ENCODE results near the gene LGALS4. TPM values are rescaled to one million over a fixed set of nuclear protein-coding genes. Genes with fewer than 3 reads are reported as not detected.

Gene LGALS4
- polyA plus RNA-seq, 1 experiment, result 0.07 TPM

DNA sequence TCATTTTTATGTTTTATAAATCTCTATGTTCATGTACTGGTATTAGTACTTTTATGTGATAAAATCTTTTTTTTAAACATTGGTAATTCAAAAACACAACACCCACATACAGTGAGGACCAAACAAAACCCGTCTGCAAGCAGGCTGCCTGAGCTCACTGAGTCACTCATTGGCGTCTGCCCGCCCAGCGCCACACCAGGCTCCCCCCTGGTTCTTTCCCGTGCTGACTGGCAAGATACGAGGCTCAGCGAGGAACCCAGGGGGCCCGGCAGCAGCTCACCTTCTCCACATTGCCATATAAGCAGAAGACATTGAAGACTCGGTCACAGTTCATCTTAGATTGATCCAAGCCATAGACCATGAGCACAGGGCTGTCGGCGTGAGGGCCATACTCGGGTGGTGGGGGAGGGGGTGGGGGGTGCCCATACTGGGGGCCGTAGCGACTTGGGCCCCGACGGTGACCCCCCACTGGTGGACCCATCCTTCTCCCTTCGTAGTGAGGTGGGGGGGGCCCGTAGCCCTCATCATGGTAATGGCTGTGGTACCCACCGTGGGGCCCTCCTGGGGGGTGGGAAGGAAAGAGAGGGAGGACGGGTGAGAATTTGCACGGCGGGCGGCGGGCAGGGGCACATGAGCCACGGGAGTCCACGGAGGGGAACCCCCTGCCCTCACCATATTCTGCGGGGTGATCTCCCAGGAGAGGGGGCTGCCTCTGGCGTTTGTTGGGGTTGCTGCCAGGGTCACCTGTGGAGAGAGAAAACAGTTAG, 27.3 kb upstream of the LGALS4 start:
- ChIA-PET POLR2A (interaction anchor here (0.8 to 1.7 kb wide), 3 partner anchors 8 to 14 kb away, joined by 3 to 7 read pairs (median 4); partner anchors contain the start of gene ECH1), CTCF (no interaction called here)
- H3K4me3 ChIP-seq (ENCODE audit: low read depth, low read length), result no peak overlapping the region
- H3K27ac ChIP-seq (ENCODE audit: low read depth, low read length), result no peak overlapping the region
- H3K9me3 ChIP-seq (ENCODE audit: control insufficient read depth, insufficient read depth, low read length), result no peaks in the 10 kb centered on the region
- TF ChIP-seq, protein P1, sequence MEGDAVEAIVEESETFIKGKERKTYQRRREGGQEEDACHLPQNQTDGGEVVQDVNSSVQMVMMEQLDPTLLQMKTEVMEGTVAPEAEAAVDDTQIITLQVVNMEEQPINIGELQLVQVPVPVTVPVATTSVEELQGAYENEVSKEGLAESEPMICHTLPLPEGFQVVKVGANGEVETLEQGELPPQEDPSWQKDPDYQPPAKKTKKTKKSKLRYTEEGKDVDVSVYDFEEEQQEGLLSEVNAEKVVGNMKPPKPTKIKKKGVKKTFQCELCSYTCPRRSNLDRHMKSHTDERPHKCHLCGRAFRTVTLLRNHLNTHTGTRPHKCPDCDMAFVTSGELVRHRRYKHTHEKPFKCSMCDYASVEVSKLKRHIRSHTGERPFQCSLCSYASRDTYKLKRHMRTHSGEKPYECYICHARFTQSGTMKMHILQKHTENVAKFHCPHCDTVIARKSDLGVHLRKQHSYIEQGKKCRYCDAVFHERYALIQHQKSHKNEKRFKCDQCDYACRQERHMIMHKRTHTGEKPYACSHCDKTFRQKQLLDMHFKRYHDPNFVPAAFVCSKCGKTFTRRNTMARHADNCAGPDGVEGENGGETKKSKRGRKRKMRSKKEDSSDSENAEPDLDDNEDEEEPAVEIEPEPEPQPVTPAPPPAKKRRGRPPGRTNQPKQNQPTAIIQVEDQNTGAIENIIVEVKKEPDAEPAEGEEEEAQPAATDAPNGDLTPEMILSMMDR (IDR thresholded peaks at IDR 0.05; ENCODE audit: low read depth, low read length), result no peak
- no peak for DNase-seq (ENCODE audit: low read depth, low spot score)
- no peaks in the 10 kb centered on the region for H3K27me3 ChIP-seq (ENCODE audit: control insufficient read depth, insufficient read depth, low read length)

DNA sequence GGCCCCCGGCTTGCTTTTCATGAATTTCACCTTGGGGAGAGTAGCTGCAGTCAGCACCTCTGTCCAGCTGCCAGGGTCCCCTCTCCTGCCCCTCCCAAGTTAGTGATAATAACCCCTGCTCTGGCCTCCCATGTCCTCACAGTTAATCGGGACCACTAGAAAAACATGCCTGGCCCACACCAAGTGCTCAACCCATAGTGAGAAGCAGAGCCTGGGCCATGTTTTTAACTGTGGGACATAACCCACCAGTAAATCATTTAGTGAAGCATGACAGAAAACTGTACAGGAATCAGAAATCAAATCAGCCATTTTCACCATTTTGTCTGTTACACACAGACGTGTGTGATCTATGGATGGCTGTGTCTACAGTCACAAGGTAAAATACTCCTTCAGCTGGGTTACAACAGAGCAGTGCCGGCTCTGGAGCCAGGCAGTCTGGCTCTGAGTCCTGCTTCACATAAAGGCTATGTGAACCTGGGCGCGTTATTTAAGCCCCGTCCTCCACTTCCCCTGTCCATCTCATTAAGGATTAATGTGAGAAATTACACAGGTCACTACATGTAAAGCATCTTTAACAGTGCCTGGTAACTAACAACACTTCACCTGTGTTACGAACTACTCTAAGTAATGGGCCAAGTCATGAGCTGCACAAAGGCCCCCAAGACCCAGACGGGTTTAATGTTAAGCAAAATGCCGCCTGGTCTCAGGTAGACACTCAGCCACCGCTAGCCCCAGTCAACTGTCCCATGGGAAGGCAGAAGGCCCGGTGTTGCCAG, 26.4 kb upstream of the LGALS4 start:
- POLR2A ChIA-PET, result interaction anchor here (1.5 to 1.7 kb wide), 2 partner anchors 10 to 106 kb away, joined by 5 to 7 read pairs; no protein-coding TSS in a partner anchor
- CTCF ChIA-PET, result no interaction called here
- no peak overlapping the region for H3K27ac ChIP-seq (ENCODE audit: low read depth, low read length)
- H3K4me3 ChIP-seq (ENCODE audit: low read depth, low read length), result no peak overlapping the region
- no peak for DNase-seq (ENCODE audit: low read depth, low spot score)
- no peaks in the 10 kb centered on the region for H3K9me3 ChIP-seq (ENCODE audit: control insufficient read depth, insufficient read depth, low read length)
- TF ChIP-seq, protein P1 (IDR thresholded peaks at IDR 0.05; ENCODE audit: low read depth, low read length), result no peak
- no peaks in the 10 kb centered on the region for H3K27me3 ChIP-seq (ENCODE audit: control insufficient read depth, insufficient read depth, low read length)

DNA sequence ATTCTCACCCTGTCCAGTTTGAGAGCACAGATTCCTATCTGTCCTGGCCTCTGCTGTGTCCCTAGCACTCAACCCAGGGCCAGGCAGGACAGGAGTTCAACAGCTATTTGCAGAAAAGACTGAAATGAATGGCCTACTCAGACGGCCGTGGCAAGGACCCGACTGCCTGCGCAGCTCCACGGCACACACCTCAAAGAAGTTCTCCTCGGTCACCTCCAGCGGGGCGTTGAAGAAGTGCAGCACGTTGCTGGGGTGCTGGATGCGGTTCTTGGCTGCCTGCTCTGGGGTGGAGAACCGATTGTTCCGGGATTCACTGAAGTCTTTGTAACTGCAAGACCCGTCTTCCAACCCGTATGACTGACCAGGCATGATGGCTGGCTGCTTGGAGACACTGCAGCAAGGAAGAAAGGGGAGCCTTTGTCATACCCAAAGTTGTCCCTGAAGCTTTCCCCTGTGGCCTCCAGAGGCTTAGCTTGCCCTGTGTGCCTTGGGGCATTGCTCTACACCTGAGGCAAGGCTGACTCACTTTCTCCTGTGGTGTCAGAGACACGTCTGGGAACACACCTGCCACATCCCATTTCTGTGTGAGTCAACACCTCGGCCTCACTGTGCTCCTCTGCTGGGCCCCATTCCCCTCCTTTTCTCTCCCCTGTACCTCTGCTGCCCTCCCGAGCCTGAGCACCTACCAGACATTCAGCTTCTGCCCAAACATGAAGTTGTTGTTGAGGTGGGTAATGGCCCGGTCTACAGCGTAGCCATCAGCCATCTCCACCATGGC, 25.7 kb upstream of the LGALS4 start:
- no peak for DNase-seq (ENCODE audit: low read depth, low spot score)
- POLR2A ChIA-PET, result interaction anchor here (1.1 to 1.7 kb wide), 4 partner anchors 8 to 106 kb away, joined by 3 to 7 read pairs (median 4); partner anchors contain the start of gene NFKBIB

DNA sequence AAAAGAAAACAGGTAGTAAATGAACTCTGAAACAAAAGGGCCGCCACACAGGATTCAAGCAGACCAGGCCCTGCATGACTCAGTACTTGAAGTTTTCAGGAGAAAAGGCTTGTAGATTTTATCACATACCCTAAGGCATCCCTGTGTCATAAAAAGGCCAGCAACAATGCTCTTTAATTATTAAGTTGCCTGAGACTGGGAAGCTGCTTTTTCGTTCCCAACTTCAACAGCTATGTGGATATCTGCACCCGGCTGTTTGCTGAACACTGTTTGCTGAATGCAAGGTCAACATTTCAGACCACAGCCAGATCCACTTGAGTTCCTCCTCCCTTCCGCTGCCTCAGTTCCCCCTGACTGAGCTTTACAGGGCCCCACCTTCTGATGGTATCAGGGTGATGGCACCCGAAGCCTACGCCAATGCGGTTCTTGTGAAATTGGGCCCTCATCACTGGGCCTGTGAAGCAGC, 24.9 kb upstream of the LGALS4 start:
- ChIA-PET POLR2A (interaction anchor here (0.6 to 1.5 kb wide), 4 partner anchors 9 to 1489 kb away, joined by 3 to 5 read pairs (median 4); partner anchors contain the start of gene NFKBIB), CTCF (no interaction called here)
- DNase-seq (ENCODE audit: low read depth, low spot score), result no peak
- Histone ChIP-seq H3K9me3 (ENCODE audit: control insufficient read depth, insufficient read depth, low read length) (no peaks in the 10 kb centered on the region), H3K27me3 (ENCODE audit: control insufficient read depth, insufficient read depth, low read length) (no peaks in the 10 kb centered on the region), H3K27ac (ENCODE audit: low read depth, low read length) (peak overlapping the region; percentile 21), H3K4me3 (ENCODE audit: low read depth, low read length) (no peak overlapping the region)
- TF ChIP-seq, protein P1 (IDR thresholded peaks at IDR 0.05; ENCODE audit: low read depth, low read length), result no peak

More for the DNA sequence above, 25.7 kb upstream of the LGALS4 start:
- Histone ChIP-seq H3K4me3 (ENCODE audit: low read depth, low read length) (no peak overlapping the region), H3K9me3 (ENCODE audit: control insufficient read depth, insufficient read depth, low read length) (no peaks in the 10 kb centered on the region), H3K27ac (ENCODE audit: low read depth, low read length) (peak overlapping the region; percentile 21), H3K27me3 (ENCODE audit: control insufficient read depth, insufficient read depth, low read length) (no peaks in the 10 kb centered on the region)
- CTCF ChIA-PET, result no interaction called here
- TF ChIP-seq, protein P1 (IDR thresholded peaks at IDR 0.05; ENCODE audit: low read depth, low read length), result no peak
